Osteocyte (in vitro differentiated cells): ENCODE data around the gene DNAJB5. TPM values are rescaled to one million over a fixed set of nuclear protein-coding genes. Genes with fewer than 3 reads are reported as not detected.

ENCODE experiments used
- DNase-seq: peaks from one replicate; pipeline ENCODE4 v3.0.0; 2021; ENCODE audit warnings: mixed read lengths; ENCODE audit not compliant: unreplicated experiment; ENCODE audit errors: extremely low spot score
- H3K27ac Mint-ChIP-seq: one replicate; pipeline ENCODE4 v1.8.0; 2021; ENCODE audit warnings: mild to moderate bottlenecking, mixed read lengths; ENCODE audit not compliant: unreplicated experiment
- H3K27me3 Mint-ChIP-seq: one replicate; pipeline ENCODE4 v1.8.0; 2021; ENCODE audit warnings: mixed read lengths; ENCODE audit not compliant: unreplicated experiment
- H3K36me3 Mint-ChIP-seq: one replicate; pipeline ENCODE4 v1.8.0; 2021; ENCODE audit warnings: mixed read lengths; ENCODE audit not compliant: unreplicated experiment
- H3K4me1 Mint-ChIP-seq: one replicate; pipeline ENCODE4 v1.8.0; 2021; ENCODE audit warnings: mixed read lengths; ENCODE audit not compliant: unreplicated experiment
- H3K4me3 Mint-ChIP-seq: one replicate; pipeline ENCODE4 v1.8.0; 2021; ENCODE audit warnings: mild to moderate bottlenecking, moderate library complexity, mixed read lengths; ENCODE audit not compliant: unreplicated experiment
- H3K9me3 Mint-ChIP-seq: one replicate; pipeline ENCODE4 v1.8.0; 2021; ENCODE audit warnings: mixed read lengths; ENCODE audit not compliant: unreplicated experiment
- total RNA-seq: library from RNA; stranded (reverse); gene quantifications from 2 replicates; pipeline ENCODE4 v1.2.1, GENCODE V29; 2021
- TF ChIP-seq, protein P1 (sequence below): fragments of 200-600 bp; sonication (generic); IDR thresholded peaks from 2 replicates; pipeline ENCODE4 v1.5.0; 2021; ENCODE audit warnings: antibody characterized with exemption, mild to moderate bottlenecking, moderate library complexity

Gene DNAJB5
- total RNA-seq, 1 donor from 2014 or later, result 6.8 TPM

DNA sequence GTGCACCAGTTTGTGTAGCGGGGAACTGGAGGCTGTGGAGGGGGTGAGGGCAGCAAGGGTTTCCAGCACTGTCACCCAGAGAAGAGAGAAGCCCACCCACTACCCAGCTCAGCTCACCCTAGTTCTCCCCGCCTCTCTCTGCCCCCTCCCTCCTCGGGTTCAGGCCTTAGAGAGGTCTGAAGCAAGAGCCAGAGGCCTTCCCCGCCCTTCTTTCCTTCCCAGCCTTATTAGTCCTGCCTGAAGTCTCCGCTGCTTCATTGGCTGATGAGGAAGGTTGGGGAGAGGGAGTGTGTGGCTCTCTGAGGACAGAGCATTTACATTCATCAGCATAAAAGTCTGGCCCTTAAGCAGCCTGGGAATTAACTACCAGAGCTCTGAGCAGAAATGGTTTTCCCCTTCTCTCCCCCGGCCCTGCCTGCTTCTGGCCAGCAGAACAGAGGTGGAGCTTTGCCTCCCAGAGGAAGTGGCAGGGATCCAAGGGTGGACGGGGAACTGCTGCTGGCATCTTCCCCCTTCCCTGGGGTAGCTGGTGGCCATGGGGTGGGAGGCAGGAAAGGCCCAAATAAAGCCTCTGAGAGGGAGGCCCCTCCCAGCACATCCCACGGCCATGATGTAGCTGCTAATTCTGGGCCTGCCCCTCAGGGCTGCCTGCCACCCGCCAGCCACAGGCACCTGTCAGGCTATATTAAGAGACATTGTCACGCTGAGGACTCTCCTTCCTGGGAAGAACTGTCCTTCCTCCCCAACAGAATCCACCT is 4.1 kb downstream of the DNAJB5 start:
- Mint-ChIP-seq H3K36me3 (peaks cover 5% of the 10 kb centered on the region), H3K9me3 (no peaks in the 10 kb centered on the region), H3K27me3 (no peaks in the 10 kb centered on the region), H3K4me1 (peaks cover 43% of the 10 kb centered on the region), H3K4me3 (no peak overlapping the region), H3K27ac (peak overlapping the region; percentile 67)
- TF ChIP-seq, protein P1, sequence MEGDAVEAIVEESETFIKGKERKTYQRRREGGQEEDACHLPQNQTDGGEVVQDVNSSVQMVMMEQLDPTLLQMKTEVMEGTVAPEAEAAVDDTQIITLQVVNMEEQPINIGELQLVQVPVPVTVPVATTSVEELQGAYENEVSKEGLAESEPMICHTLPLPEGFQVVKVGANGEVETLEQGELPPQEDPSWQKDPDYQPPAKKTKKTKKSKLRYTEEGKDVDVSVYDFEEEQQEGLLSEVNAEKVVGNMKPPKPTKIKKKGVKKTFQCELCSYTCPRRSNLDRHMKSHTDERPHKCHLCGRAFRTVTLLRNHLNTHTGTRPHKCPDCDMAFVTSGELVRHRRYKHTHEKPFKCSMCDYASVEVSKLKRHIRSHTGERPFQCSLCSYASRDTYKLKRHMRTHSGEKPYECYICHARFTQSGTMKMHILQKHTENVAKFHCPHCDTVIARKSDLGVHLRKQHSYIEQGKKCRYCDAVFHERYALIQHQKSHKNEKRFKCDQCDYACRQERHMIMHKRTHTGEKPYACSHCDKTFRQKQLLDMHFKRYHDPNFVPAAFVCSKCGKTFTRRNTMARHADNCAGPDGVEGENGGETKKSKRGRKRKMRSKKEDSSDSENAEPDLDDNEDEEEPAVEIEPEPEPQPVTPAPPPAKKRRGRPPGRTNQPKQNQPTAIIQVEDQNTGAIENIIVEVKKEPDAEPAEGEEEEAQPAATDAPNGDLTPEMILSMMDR, result no peak
- DNase-seq, result no peak

DNA sequence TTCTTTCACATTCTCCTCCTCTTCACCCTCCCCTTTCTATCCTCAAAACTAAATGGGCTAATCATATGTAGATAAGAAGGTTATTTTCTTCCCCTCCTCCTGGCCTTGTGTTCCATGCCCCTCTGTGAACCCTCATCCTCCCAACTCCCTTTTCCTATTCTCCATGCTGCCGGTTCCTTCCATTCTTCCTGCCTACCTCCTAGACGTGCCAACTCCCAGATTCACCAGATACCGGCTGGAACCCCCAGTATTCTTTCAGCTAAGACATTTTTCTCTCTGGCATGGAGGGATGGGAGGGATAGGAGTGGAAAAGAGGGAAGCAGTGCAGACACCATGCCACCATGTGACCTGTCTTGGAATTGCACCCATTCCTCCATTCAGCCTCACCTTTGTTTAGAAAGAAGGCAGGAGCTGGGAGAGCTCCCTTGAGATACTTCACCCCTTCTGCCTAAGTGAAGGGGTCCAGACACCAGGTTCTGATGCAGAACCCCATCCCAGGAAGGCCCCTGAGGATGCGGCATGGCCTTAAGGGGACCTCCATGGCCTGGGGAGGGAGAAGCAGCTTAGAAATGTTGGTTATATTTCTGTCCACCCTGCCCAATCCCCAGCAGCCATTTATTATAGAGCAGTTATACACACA is 4.8 kb downstream of the DNAJB5 start:
- DNase-seq, result no peak
- H3K36me3 Mint-ChIP-seq, result peaks cover 5% of the 10 kb centered on the region
- H3K9me3 Mint-ChIP-seq, result no peaks in the 10 kb centered on the region
- no peaks in the 10 kb centered on the region for H3K27me3 Mint-ChIP-seq
- TF ChIP-seq, protein P1, result peak; percentile 62
- peaks cover 38% of the 10 kb centered on the region for H3K4me1 Mint-ChIP-seq
- peak overlapping the region; percentile 56 for H3K27ac Mint-ChIP-seq
- no peak overlapping the region for H3K4me3 Mint-ChIP-seq

DNA sequence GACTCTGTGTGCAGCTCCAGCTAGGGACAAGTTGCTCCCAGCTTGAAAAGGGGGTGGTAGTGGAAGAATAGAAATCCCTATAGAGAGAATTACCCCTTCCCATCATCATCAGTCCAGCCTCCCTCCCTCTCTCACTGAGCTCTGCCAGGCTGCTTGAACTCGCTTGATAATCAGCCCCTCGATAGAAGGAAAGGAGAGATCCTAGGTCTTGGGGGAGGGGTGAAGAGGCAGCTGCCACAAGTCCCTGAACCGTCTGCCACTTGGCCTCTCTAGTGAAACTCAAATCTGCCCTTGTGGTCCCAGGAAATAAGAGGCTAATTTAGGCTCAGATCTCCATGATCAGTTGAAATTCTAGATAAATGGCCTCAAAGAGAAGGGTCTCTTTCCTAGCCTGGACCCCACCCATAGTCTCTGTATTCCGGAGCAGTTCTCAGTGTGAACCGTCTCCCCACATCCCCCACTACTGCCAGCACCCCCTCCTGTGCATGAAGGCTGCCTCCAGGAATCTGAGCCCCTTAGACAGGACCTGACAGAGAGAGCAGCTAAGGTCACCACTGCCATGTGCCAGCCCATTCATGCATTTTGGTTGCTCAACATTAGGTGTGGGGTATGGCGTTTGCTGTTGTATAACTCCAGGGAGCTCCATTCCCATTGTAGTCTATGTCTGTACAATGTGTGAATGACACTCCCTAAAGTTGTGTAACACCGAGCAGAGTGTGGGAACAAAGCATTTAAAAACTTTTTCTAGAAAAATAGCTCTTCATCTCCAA is 5.5 kb downstream of the DNAJB5 start:
- no peaks in the 10 kb centered on the region for H3K27me3 Mint-ChIP-seq
- no peak for DNase-seq
- peaks cover 38% of the 10 kb centered on the region for H3K4me1 Mint-ChIP-seq
- peaks cover 5% of the 10 kb centered on the region for H3K36me3 Mint-ChIP-seq
- no peaks in the 10 kb centered on the region for H3K9me3 Mint-ChIP-seq
- TF ChIP-seq, protein P1, result no peak
- H3K4me3 Mint-ChIP-seq, result no peak overlapping the region
- H3K27ac Mint-ChIP-seq, result no peak overlapping the region

DNA sequence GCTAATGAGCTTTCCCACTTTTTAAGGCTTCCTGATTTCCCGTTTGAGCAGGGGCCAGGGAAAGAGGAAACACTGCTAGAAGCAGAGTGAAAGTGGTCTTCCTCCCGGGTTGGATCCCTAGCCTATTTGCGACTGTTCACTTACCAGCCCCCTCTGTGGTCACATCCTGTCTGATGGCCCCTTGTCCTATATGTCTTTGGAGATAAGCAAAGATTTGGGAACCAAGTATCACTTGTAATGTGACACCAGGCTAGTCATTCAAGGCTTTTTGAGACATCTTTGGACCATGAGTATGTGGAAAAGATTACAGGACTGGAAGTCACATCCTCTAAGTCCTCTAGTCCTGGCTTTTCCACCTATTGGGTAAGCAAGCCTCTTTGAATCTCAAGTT is 6.1 kb downstream of the DNAJB5 start:
- Mint-ChIP-seq H3K27ac (no peak overlapping the region), H3K9me3 (no peaks in the 10 kb centered on the region), H3K4me3 (no peak overlapping the region), H3K4me1 (peaks cover 34% of the 10 kb centered on the region), H3K36me3 (peaks cover 5% of the 10 kb centered on the region), H3K27me3 (no peaks in the 10 kb centered on the region)
- DNase-seq, result no peak
- TF ChIP-seq, protein P1, result no peak
